K562 (cell line): Measurements from ENCODE around the gene TGFBR3L. TPM values are rescaled to one million over a fixed set of nuclear protein-coding genes. Genes with fewer than 3 reads are reported as not detected.

Experiments
- CC2D1A ChIP-seq: fragments of 450-650 bp; IDR thresholded peaks from 2 replicates; pipeline ENCODE4 v1.6.1; 2017; ENCODE audit warnings: mild to moderate bottlenecking
- COPS2 ChIP-seq: fragments of 450-650 bp; conservative IDR thresholded peaks from 2 replicates; pipeline ENCODE4 v1.6.1; 2016; ENCODE audit warnings: mild to moderate bottlenecking, moderate library complexity
- CREB5 ChIP-seq: fragments of 250-450 bp; sonication (Bioruptor Pico); IDR thresholded peaks from 2 replicates; pipeline ENCODE4 v1.5.0; 2020; ENCODE audit warnings: mild to moderate bottlenecking
- ELF2 ChIP-seq: fragments of 250-450 bp; sonication (Bioruptor Pico); IDR thresholded peaks from 2 replicates; pipeline ENCODE4 v1.5.0; 2021; ENCODE audit warnings: mild to moderate bottlenecking
- GABPA ChIP-seq: fragments of 200-800 bp; sonication (Bioruptor generic); conservative IDR thresholded peaks from 2 replicates; pipeline ENCODE4 v1.6.1; 2016; ENCODE audit warnings: low read depth, missing genetic modification characterization, missing compliant biosample characterization
- KAT2B ChIP-seq: IDR thresholded peaks from one replicate; pipeline ENCODE4 v1.6.1; 2012; ENCODE audit warnings: low read depth, mild to moderate bottlenecking, control low read depth, inconsistent platforms, low read length, moderate library complexity
- L3MBTL2 ChIP-seq: fragments of 450-650 bp; IDR thresholded peaks from 2 replicates; pipeline ENCODE4 v1.6.1; 2016; ENCODE audit warnings: mild to moderate bottlenecking, moderate library complexity
- MAX ChIP-seq: sonication (generic); formaldehyde crosslinking; IDR thresholded peaks from 2 replicates; pipeline ENCODE4 v1.9.0; 2022; ENCODE audit warnings: mild to moderate bottlenecking, missing genetic modification reagents
- MEF2D ChIP-seq: conservative IDR thresholded peaks from 2 replicates; pipeline ENCODE4 v1.6.1; 2016; ENCODE audit warnings: low read depth, missing genetic modification characterization, missing compliant biosample characterization
- MTA3 ChIP-seq: fragments of 450-650 bp; formaldehyde crosslinking; IDR thresholded peaks from 2 replicates; pipeline ENCODE4 v1.6.1; 2017; ENCODE audit warnings: mild to moderate bottlenecking, borderline replicate concordance
- NCOA4 ChIP-seq: fragments of 450-650 bp; IDR thresholded peaks from 2 replicates; pipeline ENCODE4 v1.6.1; 2018; ENCODE audit warnings: mild to moderate bottlenecking; ENCODE audit not compliant: partially characterized antibody
- RCOR1 ChIP-seq, 2 experiments: IDR thresholded peaks; 2 replicates each; pipeline ENCODE4 v1.6.1; 2012; ENCODE audit warnings: low read depth in 2 of 2, low read length in 2 of 2, borderline replicate concordance in 1 of 2, improper control_type of control experiment in 1 of 2
- RHOXF2B ChIP-seq: fragments of 250-450 bp; sonication (Bioruptor Pico); conservative IDR thresholded peaks from 2 replicates; pipeline ENCODE4 v1.5.1; 2021
- SETDB1 ChIP-seq: IDR thresholded peaks from one replicate; pipeline ENCODE4 v1.6.1; 2012; ENCODE audit warnings: low read length, control low read depth, inconsistent platforms
- SRF ChIP-seq, 2 experiments: fragments of 250-450, 450-650 bp in 1 of 2; sonication (Bioruptor Pico) in 1 of 2; sonication (generic) in 1 of 2; formaldehyde crosslinking; IDR thresholded peaks; 2 replicates each; pipeline versions ENCODE4 v1.5.0 to v1.5.1; 2020 to 2022; ENCODE audit warnings: mild to moderate bottlenecking in 1 of 2, missing genetic modification reagents in 1 of 2
- ZNF311 ChIP-seq: fragments of 250-450 bp; sonication (Bioruptor Pico); IDR thresholded peaks from 2 replicates; pipeline ENCODE4 v1.4.0; 2020; ENCODE audit warnings: mild to moderate bottlenecking, moderate library complexity
- ZNF740 ChIP-seq, 3 experiments: fragments of 200-800 bp in 1 of 3; sonication (Bioruptor generic) in 1 of 3; sonication (generic) in 1 of 3; formaldehyde crosslinking in 1 of 3; IDR thresholded peaks; 2 replicates each; pipeline versions ENCODE4 v1.6.1 to v1.8.0; 2016 to 2022; ENCODE audit warnings: mild to moderate bottlenecking in 2 of 3, missing compliant biosample characterization in 2 of 3, missing genetic modification characterization in 2 of 3, missing genetic modification reagents in 1 of 3
- ZNF75A ChIP-seq: fragments of 450-650 bp; formaldehyde crosslinking; IDR thresholded peaks from 2 replicates; pipeline ENCODE4 v1.4.0; 2020; ENCODE audit warnings: mild to moderate bottlenecking
- polyA plus RNA-seq, 8 experiments: library from polyadenylated mRNA; depleted of rRNA in 4 of 8; stranded (reverse) in 5 of 8; unstranded in 3 of 8; fragments of >200 nt; fragmentation: Nextera tagmentation in 2 of 8; fragmentation: Illumina TruSeq in 1 of 8; extraction: Ambion mirVana in 2 of 8; extraction: Trizol in 1 of 8; gene quantifications; 2 replicates each; pipeline versions ENCODE4 v1.2.1 to v1.2.3, GENCODE V29; 2011 to 2014; ENCODE audit warnings: inconsistent platforms in 1 of 8, missing spikeins in 1 of 8
- total RNA-seq, 7 experiments: library from RNA; depleted of rRNA in 6 of 7; stranded (reverse); fragments of >200 nt in 6 of 7; fragmentation: Illumina TruSeq in 2 of 7; extraction: Trizol in 2 of 7; gene quantifications; 2 replicates each; pipeline versions ENCODE4 v1.2.1 to v1.2.3, GENCODE V29; 2011 to 2021; ENCODE audit warnings: low replicate concordance in 1 of 7
- TF ChIP-seq, protein P1 (sequence below): IDR thresholded peaks from 2 replicates; pipeline ENCODE4 v1.6.1; 2014; ENCODE audit warnings: antibody characterized with exemption
- TF ChIP-seq, protein P2 (sequence below): fragments of 250-450 bp; sonication (Bioruptor Pico); IDR thresholded peaks from 2 replicates; pipeline ENCODE4 v1.5.0; 2021; ENCODE audit warnings: mild to moderate bottlenecking, moderate library complexity

Gene TGFBR3L
- total and polyA plus RNA-seq, 9 of the 15 experiments (the other 6 are each of a cell fraction or from before 2014, with no cell fraction given) = not detected

- TF ChIP-seq CREB5 (CRISPR knock-in tag) = no peak
- TF ChIP-seq, protein P1, sequence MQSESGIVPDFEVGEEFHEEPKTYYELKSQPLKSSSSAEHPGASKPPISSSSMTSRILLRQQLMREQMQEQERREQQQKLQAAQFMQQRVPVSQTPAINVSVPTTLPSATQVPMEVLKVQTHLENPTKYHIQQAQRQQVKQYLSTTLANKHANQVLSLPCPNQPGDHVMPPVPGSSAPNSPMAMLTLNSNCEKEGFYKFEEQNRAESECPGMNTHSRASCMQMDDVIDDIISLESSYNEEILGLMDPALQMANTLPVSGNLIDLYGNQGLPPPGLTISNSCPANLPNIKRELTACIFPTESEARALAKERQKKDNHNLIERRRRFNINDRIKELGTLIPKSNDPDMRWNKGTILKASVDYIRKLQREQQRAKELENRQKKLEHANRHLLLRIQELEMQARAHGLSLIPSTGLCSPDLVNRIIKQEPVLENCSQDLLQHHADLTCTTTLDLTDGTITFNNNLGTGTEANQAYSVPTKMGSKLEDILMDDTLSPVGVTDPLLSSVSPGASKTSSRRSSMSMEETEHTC = no peak
- peak; percentile 66; the same call in 1 of the 2 replicates for TF ChIP-seq MTA3
- TF ChIP-seq SRF (CRISPR knock-in tag; IDR thresholded peaks at IDR 0.05) = peak in 1 of 2 experiments; percentile 51; a peak in 1 of 4 replicates
- peak; percentile 98 for TF ChIP-seq MAX (CRISPR knock-in tag)
- TF ChIP-seq CC2D1A = no peak
- no peak for TF ChIP-seq ZNF740 (CRISPR knock-in tag; IDR thresholded peaks at IDR 0.05)
- TF ChIP-seq ZNF740 (tag; IDR thresholded peaks at IDR 0.05) = no peak
- no peak for TF ChIP-seq RHOXF2B (CRISPR knock-in tag)
- TF ChIP-seq COPS2 = no peak
- no peak for TF ChIP-seq ZNF311 (CRISPR knock-in tag)
- peak; percentile 92 for TF ChIP-seq L3MBTL2
- TF ChIP-seq KAT2B = no peak
- TF ChIP-seq, protein P2, sequence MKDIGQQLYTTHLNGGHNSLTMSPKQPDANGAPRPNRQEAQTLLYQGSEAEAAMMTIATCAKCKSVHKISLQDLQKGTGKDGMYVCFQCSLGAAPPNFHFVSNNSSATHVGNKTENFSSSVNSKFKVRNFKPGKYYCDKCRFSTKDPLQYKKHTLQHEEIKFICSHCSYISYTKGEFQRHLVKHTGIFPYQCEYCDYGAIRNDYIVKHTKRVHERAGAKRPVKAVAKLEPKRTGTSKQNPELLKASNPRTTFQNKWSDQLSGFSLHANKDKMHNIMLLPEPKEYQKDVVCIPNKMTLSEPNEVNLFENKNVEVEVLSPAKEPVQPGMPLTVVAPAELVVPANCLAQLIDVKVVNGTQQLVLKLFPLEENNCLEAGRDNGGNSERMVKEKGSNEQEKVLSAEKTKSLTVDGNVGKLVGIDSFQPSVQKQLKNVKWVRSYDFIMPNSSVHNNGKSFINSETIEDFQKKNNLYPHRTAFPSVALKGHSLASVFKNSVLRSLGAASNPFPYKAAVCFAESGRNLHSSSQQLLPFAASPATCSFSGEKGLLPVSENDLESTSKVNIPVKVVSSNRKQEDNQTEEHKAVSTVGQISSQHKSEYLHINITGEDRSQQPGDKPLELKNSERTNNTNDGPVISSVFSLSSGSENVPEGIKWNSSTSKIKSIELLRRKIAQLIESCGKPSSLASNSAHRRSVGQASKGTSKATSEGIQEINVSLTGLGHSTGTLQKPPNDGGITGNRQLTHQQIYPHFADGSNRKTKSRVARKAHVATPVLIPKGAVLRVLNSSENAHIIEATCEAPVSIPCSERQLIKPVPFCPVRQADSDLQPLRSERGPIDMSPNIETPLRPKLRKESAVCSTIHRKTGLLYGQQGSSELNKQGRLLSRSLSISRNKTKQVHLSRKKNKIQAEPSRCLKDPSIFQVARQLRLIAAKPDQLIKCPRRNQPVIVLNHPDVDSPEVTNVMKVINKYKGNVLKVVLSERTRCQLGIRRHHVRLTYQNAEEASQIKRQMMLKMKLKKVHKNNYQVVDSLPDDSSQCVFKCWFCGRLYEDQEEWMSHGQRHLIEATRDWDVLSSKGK (CRISPR knock-in tag) = no peak
- TF ChIP-seq SETDB1 = no peak
- TF ChIP-seq ZNF75A (CRISPR knock-in tag) = no peak
- peak; percentile 42 for TF ChIP-seq GABPA
- no peak; a peak in 1 of 4 replicates for TF ChIP-seq RCOR1 (IDR thresholded peaks at IDR 0.05; ENCODE audit: borderline replicate concordance in 1 of 2, low read depth in 2 of 2, low read length in 2 of 2)
- TF ChIP-seq MEF2D (tag) = no peak
- no peak for TF ChIP-seq ELF2 (CRISPR knock-in tag)
- no peak for TF ChIP-seq NCOA4
Measured at GRCh38 chr19:7943444-7944176, 29.0 kb downstream of the TGFBR3L start, which contains the start of gene TIMM44 (continued).
